ENCODE measurements around the gene FRG2B. TPM values are rescaled to one million over a fixed set of nuclear protein-coding genes. Genes with fewer than 3 reads are reported as not detected.
"Not testable (repeated sequence)": the region's sequence is repeated elsewhere in the genome, so short reads cannot be mapped to it uniquely, and the experiment has no call there.

Gene FRG2B
- total RNA-seq, 1 donor from 2014 or later = not detected

DNA sequence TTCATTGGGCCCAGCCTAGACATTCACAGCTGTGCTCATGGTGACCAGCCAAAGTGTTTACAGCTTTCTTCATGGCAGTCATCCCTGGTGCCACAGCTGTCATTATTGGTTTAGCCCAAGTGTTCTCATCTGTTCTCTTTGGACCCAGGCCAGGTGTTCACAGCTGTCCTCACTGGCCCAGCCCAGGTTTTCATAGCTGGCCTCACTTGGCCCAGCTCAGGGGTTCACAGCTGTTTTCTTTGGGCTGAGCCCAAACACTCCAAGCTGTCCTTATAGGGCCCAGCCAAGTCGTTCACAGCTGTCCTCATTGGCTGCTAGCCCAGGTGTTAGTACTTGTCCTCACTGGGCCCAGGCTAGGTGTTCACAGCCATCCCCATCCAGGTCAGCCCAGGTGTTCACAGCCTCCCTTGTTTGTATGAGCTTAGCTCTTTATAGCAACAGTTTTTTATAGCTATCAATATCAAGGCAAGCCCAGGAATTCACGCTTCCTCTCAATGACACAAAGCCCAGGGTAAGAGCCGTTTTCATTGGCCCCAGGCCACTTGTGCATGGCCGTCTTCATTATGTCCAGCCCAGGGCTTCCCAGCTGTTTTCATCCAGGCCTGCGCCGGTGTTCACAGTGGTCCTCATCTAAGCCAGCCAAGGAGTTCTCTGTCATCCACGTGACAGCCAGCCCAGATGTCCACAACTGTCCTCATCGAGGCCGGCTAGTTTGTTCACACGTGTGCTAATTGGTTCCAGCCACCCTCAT is 11.6 kb downstream of the FRG2B start:
- TF ChIP-seq, protein P1, sequence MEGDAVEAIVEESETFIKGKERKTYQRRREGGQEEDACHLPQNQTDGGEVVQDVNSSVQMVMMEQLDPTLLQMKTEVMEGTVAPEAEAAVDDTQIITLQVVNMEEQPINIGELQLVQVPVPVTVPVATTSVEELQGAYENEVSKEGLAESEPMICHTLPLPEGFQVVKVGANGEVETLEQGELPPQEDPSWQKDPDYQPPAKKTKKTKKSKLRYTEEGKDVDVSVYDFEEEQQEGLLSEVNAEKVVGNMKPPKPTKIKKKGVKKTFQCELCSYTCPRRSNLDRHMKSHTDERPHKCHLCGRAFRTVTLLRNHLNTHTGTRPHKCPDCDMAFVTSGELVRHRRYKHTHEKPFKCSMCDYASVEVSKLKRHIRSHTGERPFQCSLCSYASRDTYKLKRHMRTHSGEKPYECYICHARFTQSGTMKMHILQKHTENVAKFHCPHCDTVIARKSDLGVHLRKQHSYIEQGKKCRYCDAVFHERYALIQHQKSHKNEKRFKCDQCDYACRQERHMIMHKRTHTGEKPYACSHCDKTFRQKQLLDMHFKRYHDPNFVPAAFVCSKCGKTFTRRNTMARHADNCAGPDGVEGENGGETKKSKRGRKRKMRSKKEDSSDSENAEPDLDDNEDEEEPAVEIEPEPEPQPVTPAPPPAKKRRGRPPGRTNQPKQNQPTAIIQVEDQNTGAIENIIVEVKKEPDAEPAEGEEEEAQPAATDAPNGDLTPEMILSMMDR (IDR thresholded peaks at IDR 0.05; ENCODE audit: partially characterized antibody, unreplicated experiment) = no peak
- Mint-ChIP-seq H3K9me3 (ENCODE audit: unreplicated experiment) (peaks cover 10% of the 10 kb centered on the region), H3K4me3 (ENCODE audit: unreplicated experiment) (no peak overlapping the region), H3K4me1 (ENCODE audit: low read depth, unreplicated experiment) (no peaks in the 10 kb centered on the region), H3K27me3 (ENCODE audit: unreplicated experiment) (peaks cover 3% of the 10 kb centered on the region), H3K36me3 (ENCODE audit: unreplicated experiment) (peaks cover 7% of the 10 kb centered on the region), H3K27ac (ENCODE audit: unreplicated experiment) (no peak overlapping the region)
- DNase-seq = no peak

DNA sequence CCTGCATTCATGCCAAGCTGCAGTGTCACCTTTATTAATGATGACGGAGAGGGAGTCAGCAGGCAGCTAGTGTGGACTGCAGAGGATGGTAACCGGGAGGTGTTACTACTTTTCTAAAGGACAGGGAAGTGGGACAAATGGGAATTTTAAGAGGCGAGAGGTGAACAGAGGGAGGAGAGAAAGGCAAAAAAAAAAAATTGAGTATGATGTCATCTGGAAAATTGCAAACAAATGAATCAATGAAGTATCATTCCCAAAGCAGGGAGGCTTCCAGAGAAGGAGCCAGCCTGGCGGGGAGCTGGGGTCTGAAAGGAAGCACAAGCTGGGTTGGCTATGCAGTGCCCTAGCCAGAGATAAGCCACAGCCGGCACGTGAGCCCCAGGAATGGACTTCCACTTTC is 12.9 kb downstream of the FRG2B start:
- DNase-seq = no peak
- TF ChIP-seq, protein P1 (IDR thresholded peaks at IDR 0.05; ENCODE audit: partially characterized antibody, unreplicated experiment) = no peak
- Mint-ChIP-seq H3K36me3 (ENCODE audit: unreplicated experiment) (peaks cover 7% of the 10 kb centered on the region), H3K27ac (ENCODE audit: unreplicated experiment) (no peak overlapping the region), H3K27me3 (ENCODE audit: unreplicated experiment) (peaks cover 3% of the 10 kb centered on the region), H3K4me3 (ENCODE audit: unreplicated experiment) (no peak overlapping the region), H3K9me3 (ENCODE audit: unreplicated experiment) (peaks cover 7% of the 10 kb centered on the region), H3K4me1 (ENCODE audit: low read depth, unreplicated experiment) (no peaks in the 10 kb centered on the region)

DNA sequence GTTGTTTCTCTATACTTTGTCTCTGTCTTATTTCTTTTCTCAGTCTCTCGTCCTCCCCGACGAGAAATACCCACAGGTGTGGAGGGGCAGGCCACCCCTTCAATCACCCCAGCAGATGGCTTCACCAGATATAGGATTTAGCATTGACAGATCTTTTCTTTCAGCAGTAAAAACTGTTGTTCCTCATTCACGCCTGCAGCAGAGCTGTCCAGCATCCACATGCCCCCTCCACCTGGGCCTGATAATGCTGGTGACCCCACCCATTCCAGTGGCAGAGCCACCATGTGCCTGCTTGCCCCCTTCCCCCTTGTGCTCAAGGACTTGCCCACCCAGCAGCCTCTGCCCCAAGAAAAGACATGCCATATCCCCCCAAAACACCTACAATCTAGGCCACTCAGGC is 15.5 kb downstream of the FRG2B start:
- peaks cover 2% of the 10 kb centered on the region for H3K9me3 Mint-ChIP-seq (ENCODE audit: unreplicated experiment)
- H3K4me1 Mint-ChIP-seq (ENCODE audit: low read depth, unreplicated experiment) = no peaks in the 10 kb centered on the region
- TF ChIP-seq, protein P1 (IDR thresholded peaks at IDR 0.05; ENCODE audit: partially characterized antibody, unreplicated experiment) = no peak
- H3K36me3 Mint-ChIP-seq (ENCODE audit: unreplicated experiment) = peaks cover 3% of the 10 kb centered on the region
- H3K27ac Mint-ChIP-seq (ENCODE audit: unreplicated experiment) = no peak overlapping the region
- no peak for DNase-seq
- H3K27me3 Mint-ChIP-seq (ENCODE audit: unreplicated experiment) = peaks cover 3% of the 10 kb centered on the region
- H3K4me3 Mint-ChIP-seq (ENCODE audit: unreplicated experiment) = no peak overlapping the region

DNA sequence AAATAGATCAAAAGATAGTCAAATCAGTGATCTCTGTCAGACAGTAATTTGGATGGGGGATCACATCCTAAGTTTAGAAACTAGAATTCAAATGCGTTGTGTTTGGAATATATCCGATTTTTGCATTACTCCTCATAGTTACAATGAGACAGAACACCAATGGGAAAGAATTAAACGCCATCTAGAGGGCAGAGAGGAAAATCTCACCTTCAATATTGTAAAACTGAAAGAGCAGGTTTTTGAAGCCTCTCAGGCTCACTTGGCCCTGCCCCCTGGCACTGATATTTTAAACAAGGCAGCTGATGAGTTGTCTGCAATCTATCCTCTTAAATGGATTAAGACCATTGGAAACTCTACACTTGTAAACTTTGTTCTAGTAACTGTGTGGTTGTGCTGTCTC is 17.7 kb downstream of the FRG2B start:
- Mint-ChIP-seq H3K27ac (ENCODE audit: unreplicated experiment) (no peak overlapping the region), H3K4me3 (ENCODE audit: unreplicated experiment) (no peak overlapping the region), H3K36me3 (ENCODE audit: unreplicated experiment) (peaks cover 2% of the 10 kb centered on the region), H3K27me3 (ENCODE audit: unreplicated experiment) (peaks cover 3% of the 10 kb centered on the region), H3K9me3 (ENCODE audit: unreplicated experiment) (peaks cover 2% of the 10 kb centered on the region), H3K4me1 (ENCODE audit: low read depth, unreplicated experiment) (no peaks in the 10 kb centered on the region)
- DNase-seq = no peak
- TF ChIP-seq, protein P1 (IDR thresholded peaks at IDR 0.05; ENCODE audit: partially characterized antibody, unreplicated experiment) = peak; percentile 46

DNA sequence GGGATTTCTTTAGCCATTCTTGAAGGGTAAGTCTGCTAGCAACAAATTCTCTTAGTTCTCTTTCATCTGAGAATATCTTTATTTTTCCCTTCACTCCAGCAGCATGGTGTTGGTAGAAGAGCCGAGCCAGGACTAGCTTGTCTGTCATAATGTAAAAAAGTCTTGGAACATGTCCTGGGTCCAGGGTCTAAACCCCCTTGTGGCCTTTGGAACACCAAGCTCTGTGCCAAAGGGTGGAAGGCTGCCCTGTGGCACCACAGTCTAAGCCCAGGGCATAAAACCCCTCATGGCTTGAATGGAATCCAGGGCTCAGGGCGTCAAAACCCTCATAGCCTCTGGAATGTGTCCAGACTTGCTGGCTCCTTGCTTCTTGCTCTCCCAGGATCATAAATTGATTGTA is 23.2 kb downstream of the FRG2B start:
- H3K4me3 Mint-ChIP-seq (ENCODE audit: unreplicated experiment); H3K4me1 Mint-ChIP-seq (ENCODE audit: low read depth, unreplicated experiment); H3K36me3 Mint-ChIP-seq (ENCODE audit: unreplicated experiment); H3K9me3 Mint-ChIP-seq (ENCODE audit: unreplicated experiment); DNase-seq; H3K27me3 Mint-ChIP-seq (ENCODE audit: unreplicated experiment); H3K27ac Mint-ChIP-seq (ENCODE audit: unreplicated experiment): not testable (repeated sequence)

Measured in glutamatergic neuron (in vitro differentiated cells).